GM23338 (cell line): ENCODE results near the gene ARHGAP42. TPM values are rescaled to one million over a fixed set of nuclear protein-coding genes. Genes with fewer than 3 reads are reported as not detected.

ENCODE experiments used
- ATAC-seq: fragments of 200-7000 bp; cut with Tn5 transposase; 3 replicates; pipeline ENCODE4 v1.9.1; 2020
- DNase-seq: peaks from one replicate; pipeline ENCODE4 v3.0.0-alpha.2; 2015; ENCODE audit warnings: low spot score
- H2AFZ ChIP-seq: fragments of 200-600 bp; sonication (generic); 2 replicates; pipeline ENCODE4 v1.8.0; 2016; ENCODE audit warnings: antibody characterized with exemption, mild to moderate bottlenecking, moderate library complexity
- H3F3A ChIP-seq: fragments of 200-600 bp; sonication (generic); replicated peaks from 2 replicates; pipeline ENCODE4 v1.8.0; 2017; ENCODE audit warnings: antibody characterized with exemption, mixed run types, low read depth
- H3K27ac ChIP-seq: fragments of 200-600 bp; sonication (generic); 2 replicates; pipeline ENCODE4 v1.6.1; 2016; ENCODE audit warnings: low read depth
- H3K27me3 ChIP-seq: fragments of 200-600 bp; sonication (generic); 2 replicates; pipeline ENCODE4 v1.8.0; 2016; ENCODE audit warnings: mild to moderate bottlenecking, mixed run types, moderate library complexity; ENCODE audit not compliant: insufficient read depth
- H3K36me3 ChIP-seq: fragments of 200-600 bp; sonication (generic); 2 replicates; pipeline ENCODE4 v1.8.0; 2016; ENCODE audit warnings: mild to moderate bottlenecking; ENCODE audit not compliant: insufficient read depth
- H3K4me1 ChIP-seq: fragments of 200-600 bp; sonication (generic); 2 replicates; pipeline ENCODE4 v1.8.0; 2016; ENCODE audit warnings: mild to moderate bottlenecking, moderate library complexity; ENCODE audit not compliant: insufficient read depth
- H3K4me2 ChIP-seq: fragments of 200-600 bp; sonication (generic); 2 replicates; pipeline ENCODE4 v1.7.1; 2017; ENCODE audit warnings: mixed run types
- H3K4me3 ChIP-seq: fragments of 200-600 bp; sonication (generic); 2 replicates; pipeline ENCODE4 v1.6.1; 2016; ENCODE audit warnings: mixed run types
- H3K79me2 ChIP-seq: fragments of 200-600 bp; sonication (generic); replicated peaks from 2 replicates; pipeline ENCODE4 v1.8.0; 2017; ENCODE audit warnings: mild to moderate bottlenecking; ENCODE audit not compliant: insufficient read depth
- H3K9me2 ChIP-seq: fragments of 200-600 bp; sonication (generic); 2 replicates; pipeline ENCODE4 v1.8.0; 2017; ENCODE audit not compliant: insufficient read depth
- H4K20me1 ChIP-seq: fragments of 200-600 bp; sonication (generic); replicated peaks from 2 replicates; pipeline ENCODE4 v1.8.0; 2017; ENCODE audit warnings: mild to moderate bottlenecking; ENCODE audit not compliant: insufficient read depth
- H3K27ac Mint-ChIP-seq: 2 replicates; pipeline ENCODE4 v1.8.0; 2020; ENCODE audit warnings: inconsistent platforms, mild to moderate bottlenecking, moderate library complexity, mixed read lengths
- H3K27me3 Mint-ChIP-seq: 3 replicates; pipeline ENCODE4 v1.8.0; 2022; ENCODE audit warnings: low read depth, mild to moderate bottlenecking, moderate library complexity, mixed read lengths, inconsistent platforms; ENCODE audit not compliant: insufficient read depth, poor library complexity
- H3K36me3 Mint-ChIP-seq: 3 replicates; pipeline ENCODE4 v1.8.0; 2021; ENCODE audit warnings: low read depth, mild to moderate bottlenecking, inconsistent platforms, moderate library complexity, mixed read lengths
- H3K4me1 Mint-ChIP-seq: 3 replicates; pipeline ENCODE4 v1.8.0; 2020; ENCODE audit warnings: mild to moderate bottlenecking, inconsistent platforms, mixed read lengths
- H3K4me3 Mint-ChIP-seq: 3 replicates; pipeline ENCODE4 v1.8.0; 2021; ENCODE audit warnings: moderate library complexity, mild to moderate bottlenecking, inconsistent platforms, mixed read lengths
- H3K9me3 Mint-ChIP-seq: 3 replicates; pipeline ENCODE4 v1.8.0; 2020; ENCODE audit warnings: moderate library complexity, mild to moderate bottlenecking, inconsistent platforms, mixed read lengths
- CTCF ChIP-seq, 2 experiments: fragments of 200-600 bp in 1 of 2; sonication (generic) in 1 of 2; conservative IDR thresholded peaks; 2 replicates each; pipeline versions ENCODE4 v1.5.1 to v1.6.1; 2016 to 2017; ENCODE audit warnings: antibody characterized with exemption in 2 of 2, low read depth in 2 of 2, mild to moderate bottlenecking in 2 of 2, moderate library complexity in 1 of 2
- ETS1 ChIP-seq: IDR thresholded peaks from 2 replicates; pipeline ENCODE4 v1.6.1; 2016; ENCODE audit warnings: antibody characterized with exemption
- EZH2 ChIP-seq: fragments of 200-600 bp; sonication (generic); IDR thresholded peaks from one replicate; pipeline ENCODE4 v1.8.0; 2017; ENCODE audit warnings: antibody characterized with exemption, mild to moderate bottlenecking, low read depth; ENCODE audit not compliant: unreplicated experiment
- EZH2phosphoT487 ChIP-seq: fragments of 200-600 bp; sonication (generic); IDR thresholded peaks from one replicate; pipeline ENCODE4 v1.8.1; 2018; ENCODE audit warnings: antibody characterized with exemption; ENCODE audit not compliant: unreplicated experiment
- JUNB ChIP-seq: IDR thresholded peaks from one replicate; pipeline ENCODE4 v1.6.1; 2016; ENCODE audit warnings: antibody characterized with exemption; ENCODE audit not compliant: unreplicated experiment
- NANOG ChIP-seq: IDR thresholded peaks from 2 replicates; pipeline ENCODE4 v1.6.1; 2016; ENCODE audit warnings: antibody characterized with exemption, borderline replicate concordance
- ZNF114 ChIP-seq: fragments of 250-450 bp; sonication (Bioruptor Pico); IDR thresholded peaks from 2 replicates; pipeline ENCODE4 v1.5.0; 2020; ENCODE audit warnings: mild to moderate bottlenecking, moderate library complexity
- ZNF331 ChIP-seq: fragments of 250-450 bp; sonication (Bioruptor Pico); IDR thresholded peaks from 2 replicates; pipeline ENCODE4 v1.5.0; 2020; ENCODE audit warnings: low read depth, mild to moderate bottlenecking, moderate library complexity
- polyA plus RNA-seq: library from polyadenylated mRNA; unstranded; fragments of >200 nt; fragmentation: Nextera tagmentation; extraction: Ambion mirVana; gene quantifications from 2 replicates; pipeline ENCODE4 v1.2.1, GENCODE V29; 2016
- total RNA-seq: library from RNA; depleted of rRNA; stranded (reverse); fragments of >200 nt; shearing (Covaris generic); gene quantifications from 2 replicates; pipeline ENCODE4 v1.2.3, GENCODE V29; 2014
- TF ChIP-seq, protein P1 (sequence below): fragments of 250-450 bp; sonication (Bioruptor Pico); IDR thresholded peaks from 2 replicates; pipeline ENCODE4 v1.5.0; 2020; ENCODE audit warnings: mild to moderate bottlenecking, moderate library complexity

ARHGAP42 gene
- total and polyA plus RNA-seq, 2 experiments from 2014 or later: 23.7 to 35.7 TPM

- H3K27ac ChIP-seq: no peak overlapping the region
- no peaks in the 10 kb centered on the region; the same call in 1 of the 3 replicates for H3K9me3 Mint-ChIP-seq
- no peak overlapping the region for H2AFZ ChIP-seq
- H3K36me3 ChIP-seq: no peaks in the 10 kb centered on the region
- no peaks in the 10 kb centered on the region for H4K20me1 ChIP-seq
- H3K4me1 ChIP-seq: peaks cover 24% of the 10 kb centered on the region; the same call in 1 of the 2 replicates
- H3K27me3 Mint-ChIP-seq: no peaks in the 10 kb centered on the region
- no peaks in the 10 kb centered on the region for H3K27me3 ChIP-seq
- H3K36me3 Mint-ChIP-seq: no peaks in the 10 kb centered on the region
- no peaks in the 10 kb centered on the region for H3K9me2 ChIP-seq
- no peak overlapping the region for H3K4me3 Mint-ChIP-seq
- no peak for ATAC-seq
- no peak for TF ChIP-seq EZH2phosphoT487
- peak; percentile 2 to 27; a peak in 1 of 4 replicates for TF ChIP-seq CTCF (conservative IDR thresholded peaks at IDR 0.05; ENCODE audit: low read depth in 2 of 2)
- no peak overlapping the region for H3K4me2 ChIP-seq
- DNase-seq: no peak
- no peak overlapping the region for H3K4me3 ChIP-seq
- H3K79me2 ChIP-seq: no peaks in the 10 kb centered on the region; the same call in 1 of the 2 replicates
- H3F3A ChIP-seq: no peaks in the 10 kb centered on the region
- H3K27ac Mint-ChIP-seq: no peak overlapping the region
- peaks cover 21% of the 10 kb centered on the region for H3K4me1 Mint-ChIP-seq
Measured at GRCh38 chr11:100817620-100818019, 130.5 kb downstream of the ARHGAP42 start.

DNA sequence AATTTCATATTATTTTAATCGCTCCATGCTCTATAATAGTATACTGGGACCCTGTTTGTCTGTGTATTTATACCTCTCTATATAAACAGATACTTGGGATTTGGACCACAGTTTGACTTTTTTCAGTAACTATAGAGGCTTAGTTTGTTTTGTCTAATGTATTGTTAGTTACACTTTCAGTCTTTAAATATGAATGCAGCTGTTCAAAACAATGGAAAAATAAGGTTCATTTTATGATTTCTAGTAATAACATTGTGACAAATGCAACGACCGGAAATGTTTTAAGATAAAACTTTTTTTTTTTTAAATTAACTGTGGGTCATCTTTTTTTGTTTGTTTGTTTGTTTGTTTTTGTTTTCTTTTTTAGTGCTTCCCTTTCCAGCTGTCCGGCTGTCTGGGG, 133.5 kb downstream of the ARHGAP42 start:
- Histone ChIP-seq H4K20me1 (no peaks in the 10 kb centered on the region), H3F3A (no peaks in the 10 kb centered on the region), H3K27ac (peak overlapping the region; percentile 26), H3K79me2 (peaks cover 3% of the 10 kb centered on the region; the same call in 1 of the 2 replicates), H3K4me3 (no peak overlapping the region), H3K27me3 (no peaks in the 10 kb centered on the region), H3K9me2 (no peaks in the 10 kb centered on the region), H3K36me3 (no peaks in the 10 kb centered on the region), H3K4me1 (peaks cover 33% of the 10 kb centered on the region), H2AFZ (no peak overlapping the region), H3K4me2 (0 out of 2 replicates have a peak overlapping the region, but pooled peaks have one; percentile 33)
- Mint-ChIP-seq H3K4me1 (peaks cover 38% of the 10 kb centered on the region), H3K36me3 (no peaks in the 10 kb centered on the region), H3K27me3 (no peaks in the 10 kb centered on the region), H3K4me3 (no peak overlapping the region), H3K9me3 (no peaks in the 10 kb centered on the region; the same call in 2 of the 3 replicates), H3K27ac (0 out of 2 replicates have a peak overlapping the region, but pooled peaks have one; percentile 56)
- ATAC-seq (no peak), DNase-seq (no peak)
- TF ChIP-seq NANOG (no peak), CTCF (conservative IDR thresholded peaks at IDR 0.05; ENCODE audit: low read depth in 2 of 2) (no peak), EZH2 (no peak), ZNF114 (CRISPR knock-in tag) (no peak), ZNF331 (CRISPR knock-in tag) (no peak), JUNB (no peak), EZH2phosphoT487 (no peak), ETS1 (no peak)
- TF ChIP-seq, protein P1, sequence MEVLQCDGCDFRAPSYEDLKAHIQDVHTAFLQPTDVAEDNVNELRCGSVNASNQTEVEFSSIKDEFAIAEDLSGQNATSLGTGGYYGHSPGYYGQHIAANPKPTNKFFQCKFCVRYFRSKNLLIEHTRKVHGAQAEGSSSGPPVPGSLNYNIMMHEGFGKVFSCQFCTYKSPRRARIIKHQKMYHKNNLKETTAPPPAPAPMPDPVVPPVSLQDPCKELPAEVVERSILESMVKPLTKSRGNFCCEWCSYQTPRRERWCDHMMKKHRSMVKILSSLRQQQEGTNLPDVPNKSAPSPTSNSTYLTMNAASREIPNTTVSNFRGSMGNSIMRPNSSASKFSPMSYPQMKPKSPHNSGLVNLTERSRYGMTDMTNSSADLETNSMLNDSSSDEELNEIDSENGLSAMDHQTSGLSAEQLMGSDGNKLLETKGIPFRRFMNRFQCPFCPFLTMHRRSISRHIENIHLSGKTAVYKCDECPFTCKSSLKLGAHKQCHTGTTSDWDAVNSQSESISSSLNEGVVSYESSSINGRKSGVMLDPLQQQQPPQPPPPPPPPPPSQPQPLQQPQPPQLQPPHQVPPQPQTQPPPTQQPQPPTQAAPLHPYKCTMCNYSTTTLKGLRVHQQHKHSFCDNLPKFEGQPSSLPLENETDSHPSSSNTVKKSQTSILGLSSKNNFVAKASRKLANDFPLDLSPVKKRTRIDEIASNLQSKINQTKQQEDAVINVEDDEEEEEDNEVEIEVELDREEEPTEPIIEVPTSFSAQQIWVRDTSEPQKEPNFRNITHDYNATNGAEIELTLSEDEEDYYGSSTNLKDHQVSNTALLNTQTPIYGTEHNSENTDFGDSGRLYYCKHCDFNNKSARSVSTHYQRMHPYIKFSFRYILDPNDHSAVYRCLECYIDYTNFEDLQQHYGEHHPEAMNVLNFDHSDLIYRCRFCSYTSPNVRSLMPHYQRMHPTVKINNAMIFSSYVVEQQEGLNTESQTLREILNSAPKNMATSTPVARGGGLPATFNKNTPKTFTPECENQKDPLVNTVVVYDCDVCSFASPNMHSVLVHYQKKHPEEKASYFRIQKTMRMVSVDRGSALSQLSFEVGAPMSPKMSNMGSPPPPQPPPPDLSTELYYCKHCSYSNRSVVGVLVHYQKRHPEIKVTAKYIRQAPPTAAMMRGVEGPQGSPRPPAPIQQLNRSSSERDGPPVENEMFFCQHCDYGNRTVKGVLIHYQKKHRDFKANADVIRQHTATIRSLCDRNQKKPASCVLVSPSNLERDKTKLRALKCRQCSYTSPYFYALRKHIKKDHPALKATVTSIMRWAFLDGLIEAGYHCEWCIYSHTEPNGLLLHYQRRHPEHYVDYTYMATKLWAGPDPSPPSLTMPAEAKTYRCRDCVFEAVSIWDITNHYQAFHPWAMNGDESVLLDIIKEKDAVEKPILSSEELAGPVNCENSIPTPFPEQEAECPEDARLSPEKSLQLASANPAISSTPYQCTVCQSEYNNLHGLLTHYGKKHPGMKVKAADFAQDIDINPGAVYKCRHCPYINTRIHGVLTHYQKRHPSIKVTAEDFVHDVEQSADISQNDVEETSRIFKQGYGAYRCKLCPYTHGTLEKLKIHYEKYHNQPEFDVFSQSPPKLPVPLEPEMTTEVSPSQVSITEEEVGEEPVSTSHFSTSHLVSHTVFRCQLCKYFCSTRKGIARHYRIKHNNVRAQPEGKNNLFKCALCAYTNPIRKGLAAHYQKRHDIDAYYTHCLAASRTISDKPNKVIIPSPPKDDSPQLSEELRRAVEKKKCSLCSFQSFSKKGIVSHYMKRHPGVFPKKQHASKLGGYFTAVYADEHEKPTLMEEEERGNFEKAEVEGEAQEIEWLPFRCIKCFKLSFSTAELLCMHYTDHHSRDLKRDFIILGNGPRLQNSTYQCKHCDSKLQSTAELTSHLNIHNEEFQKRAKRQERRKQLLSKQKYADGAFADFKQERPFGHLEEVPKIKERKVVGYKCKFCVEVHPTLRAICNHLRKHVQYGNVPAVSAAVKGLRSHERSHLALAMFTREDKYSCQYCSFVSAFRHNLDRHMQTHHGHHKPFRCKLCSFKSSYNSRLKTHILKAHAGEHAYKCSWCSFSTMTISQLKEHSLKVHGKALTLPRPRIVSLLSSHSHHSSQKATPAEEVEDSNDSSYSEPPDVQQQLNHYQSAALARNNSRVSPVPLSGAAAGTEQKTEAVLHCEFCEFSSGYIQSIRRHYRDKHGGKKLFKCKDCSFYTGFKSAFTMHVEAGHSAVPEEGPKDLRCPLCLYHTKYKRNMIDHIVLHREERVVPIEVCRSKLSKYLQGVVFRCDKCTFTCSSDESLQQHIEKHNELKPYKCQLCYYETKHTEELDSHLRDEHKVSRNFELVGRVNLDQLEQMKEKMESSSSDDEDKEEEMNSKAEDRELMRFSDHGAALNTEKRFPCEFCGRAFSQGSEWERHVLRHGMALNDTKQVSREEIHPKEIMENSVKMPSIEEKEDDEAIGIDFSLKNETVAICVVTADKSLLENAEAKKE (CRISPR knock-in tag): no peak
